Transverse colon (tissue), 4 donors: ENCODE data around the gene GPBP1. TPM values are rescaled to one million over a fixed set of nuclear protein-coding genes. Genes with fewer than 3 reads are reported as not detected.

Source experiments
- DNase-seq: peaks from one replicate; pipeline ENCODE4 v3.0.0-alpha.2; 2019
- H3K27ac ChIP-seq, 4 donors: fragments of 200-600 bp; sonication (generic); 2 replicates each; pipeline ENCODE4 v1.5.1; 2016 to 2018; ENCODE audit warnings: inconsistent platforms in 4 of 4
- H3K27me3 ChIP-seq: fragments of 200-600 bp; sonication (generic); 2 replicates; pipeline ENCODE4 v1.5.1; 2017; ENCODE audit warnings: inconsistent platforms
- H3K36me3 ChIP-seq, 4 donors: fragments of 200-600 bp; sonication (generic); 2 replicates each; pipeline ENCODE4 v1.5.1; 2017 to 2019; ENCODE audit warnings: inconsistent platforms in 4 of 4
- H3K4me1 ChIP-seq, 4 donors: fragments of 200-600 bp; sonication (generic); 2 replicates each; pipeline ENCODE4 v1.5.1; 2017 to 2020; ENCODE audit warnings: inconsistent platforms in 4 of 4
- H3K4me3 ChIP-seq, 4 donors: fragments of 200-600 bp; sonication (generic); 1 replicate in 1 of 4; 2 replicates in 3 of 4; pipeline versions ENCODE4 v1.5.1 to v1.6.1; 2017 to 2019; ENCODE audit warnings: inconsistent platforms in 4 of 4
- H3K9me3 ChIP-seq, 2 donors: fragments of 200-600 bp; sonication (generic); 2 replicates each; pipeline ENCODE4 v1.5.1; 2017 to 2019; ENCODE audit warnings: inconsistent platforms in 2 of 2
- EP300 ChIP-seq: sonication (generic); formaldehyde crosslinking; IDR thresholded peaks from one replicate; pipeline ENCODE4 v1.6.1; 2017; ENCODE audit warnings: antibody characterized with exemption, low read depth
- POLR2A ChIP-seq: fragments of 450-650 bp; IDR thresholded peaks from one replicate; pipeline ENCODE4 v1.6.1; 2016; ENCODE audit warnings: antibody characterized with exemption, mild to moderate bottlenecking, moderate library complexity
- POLR2AphosphoS5 ChIP-seq, 3 donors: sonication (generic); formaldehyde crosslinking; IDR thresholded peaks; one replicate each; pipeline ENCODE4 v1.6.1; 2016; ENCODE audit warnings: antibody characterized with exemption in 3 of 3
- WGBS, 2 donors: methylation state at CpG; one replicate each; pipeline ENCODE4 v1.1.5; 2018; ENCODE audit warnings: low coverage in 1 of 2; 5-methylcytosine and 5-hydroxymethylcytosine counted together
- in situ Hi-C, 4 donors: fragments of 200-750 bp; cut with MboI; loops; one replicate each; pipeline versions ENCODE4 v1.15.0 to v1.15.1; 2017; ENCODE audit warnings: low sequenced_read_pairs in 3 of 4, low pct_ligation_motif_present in 1 of 4, low pct_unique_long_range_greater_than_20kb in 1 of 4
- intact Hi-C: fragments of 100-400 bp; cut with DNase I; formaldehyde crosslinking; loops from one replicate; pipeline ENCODE4 v1.15.1; 2023; ENCODE audit warnings: low total_unique reads
- total RNA-seq, 4 donors: library from RNA; depleted of rRNA; stranded (reverse); fragments of >200 nt; gene quantifications; one replicate each; pipeline ENCODE4 v1.1.0, GENCODE V29; 2016
- TF ChIP-seq, protein P1 (sequence below), 5 experiments: fragments of 200-600 bp in 3 of 5; fragments of 450-650 bp in 2 of 5; sonication (generic) in 3 of 5; IDR thresholded peaks; 1 replicate in 2 of 5; 2 replicates in 3 of 5; pipeline ENCODE4 v1.5.1; 2016 to 2017; ENCODE audit warnings: antibody characterized with exemption in 5 of 5, inconsistent platforms in 3 of 5, mild to moderate bottlenecking in 2 of 5, moderate library complexity in 1 of 5

GPBP1 gene, protein sequence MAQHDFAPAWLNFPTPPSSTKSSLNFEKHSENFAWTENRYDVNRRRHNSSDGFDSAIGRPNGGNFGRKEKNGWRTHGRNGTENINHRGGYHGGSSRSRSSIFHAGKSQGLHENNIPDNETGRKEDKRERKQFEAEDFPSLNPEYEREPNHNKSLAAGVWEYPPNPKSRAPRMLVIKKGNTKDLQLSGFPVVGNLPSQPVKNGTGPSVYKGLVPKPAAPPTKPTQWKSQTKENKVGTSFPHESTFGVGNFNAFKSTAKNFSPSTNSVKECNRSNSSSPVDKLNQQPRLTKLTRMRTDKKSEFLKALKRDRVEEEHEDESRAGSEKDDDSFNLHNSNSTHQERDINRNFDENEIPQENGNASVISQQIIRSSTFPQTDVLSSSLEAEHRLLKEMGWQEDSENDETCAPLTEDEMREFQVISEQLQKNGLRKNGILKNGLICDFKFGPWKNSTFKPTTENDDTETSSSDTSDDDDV
- total RNA-seq = 10 to 100 TPM; 36.7 to 95.1 (median 75.6) TPM

DNA sequence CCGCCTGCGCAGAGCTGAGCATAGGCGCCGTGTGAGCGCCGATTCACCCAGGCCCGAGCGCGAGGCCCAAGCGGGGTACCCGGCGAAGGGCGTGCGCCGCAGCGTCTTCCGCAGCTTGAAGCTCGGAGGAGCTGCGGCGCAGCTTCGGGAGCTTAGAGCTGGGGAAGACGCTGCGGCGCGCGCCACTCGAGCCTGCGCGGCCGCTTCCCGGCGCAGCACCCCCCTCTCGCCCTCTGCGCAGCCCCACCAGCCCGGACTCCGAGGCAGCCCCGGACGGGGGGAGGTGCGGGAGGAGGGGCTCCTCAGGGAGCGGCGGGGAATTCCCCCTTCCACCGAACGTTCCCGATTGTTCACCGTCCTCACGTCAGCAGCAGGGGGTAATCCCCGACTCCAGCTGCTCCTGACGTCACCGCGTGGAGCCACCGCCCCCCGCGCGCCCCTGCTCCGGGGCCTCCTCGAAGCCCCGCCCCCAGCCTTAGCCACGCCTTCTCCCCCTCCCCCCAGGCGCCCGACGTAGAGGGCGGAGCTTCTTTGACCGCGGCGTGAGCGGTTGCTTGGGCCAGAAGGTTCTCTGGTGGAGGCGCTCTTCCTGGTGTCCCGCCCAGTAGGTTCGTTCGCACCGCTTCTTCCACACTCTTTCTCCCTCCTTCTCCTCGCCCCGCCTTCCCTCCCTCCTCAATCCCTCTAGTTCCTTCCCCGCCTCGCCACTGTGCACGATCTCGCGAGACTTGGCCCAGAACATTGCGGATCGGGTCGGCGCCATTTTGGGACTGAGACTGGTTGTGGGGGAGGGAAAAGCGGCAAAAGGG is at the start of gene GPBP1:
TSS of gene GPBP1 (plus strand) at position 741 of the 809 bp plus-strand sequence. CDS start 40,072 bp downstream, outside the sequence.
- peak; percentile 83 for TF ChIP-seq POLR2A
- TF ChIP-seq POLR2AphosphoS5 (IDR thresholded peaks at IDR 0.05) = peak; percentile 81 to 92 (median 85)
- TF ChIP-seq, protein P1, sequence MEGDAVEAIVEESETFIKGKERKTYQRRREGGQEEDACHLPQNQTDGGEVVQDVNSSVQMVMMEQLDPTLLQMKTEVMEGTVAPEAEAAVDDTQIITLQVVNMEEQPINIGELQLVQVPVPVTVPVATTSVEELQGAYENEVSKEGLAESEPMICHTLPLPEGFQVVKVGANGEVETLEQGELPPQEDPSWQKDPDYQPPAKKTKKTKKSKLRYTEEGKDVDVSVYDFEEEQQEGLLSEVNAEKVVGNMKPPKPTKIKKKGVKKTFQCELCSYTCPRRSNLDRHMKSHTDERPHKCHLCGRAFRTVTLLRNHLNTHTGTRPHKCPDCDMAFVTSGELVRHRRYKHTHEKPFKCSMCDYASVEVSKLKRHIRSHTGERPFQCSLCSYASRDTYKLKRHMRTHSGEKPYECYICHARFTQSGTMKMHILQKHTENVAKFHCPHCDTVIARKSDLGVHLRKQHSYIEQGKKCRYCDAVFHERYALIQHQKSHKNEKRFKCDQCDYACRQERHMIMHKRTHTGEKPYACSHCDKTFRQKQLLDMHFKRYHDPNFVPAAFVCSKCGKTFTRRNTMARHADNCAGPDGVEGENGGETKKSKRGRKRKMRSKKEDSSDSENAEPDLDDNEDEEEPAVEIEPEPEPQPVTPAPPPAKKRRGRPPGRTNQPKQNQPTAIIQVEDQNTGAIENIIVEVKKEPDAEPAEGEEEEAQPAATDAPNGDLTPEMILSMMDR (IDR thresholded peaks at IDR 0.05) = peak in 1 of 5 experiments; percentile 12
- TF ChIP-seq EP300 = peak; percentile 86
- Histone ChIP-seq H3K27ac (peak within 1 kb of the TSS; percentile 95 to 100 (median 99)), H3K4me3 (peak within 1 kb of the TSS; percentile 55 to 95 (median 84)), H3K27me3 (no peaks in the 10 kb centered on the region), H3K4me1 (peaks cover 0 to 33% (median 23%) of the 10 kb centered on the region in 4 donors), H3K36me3 (no peaks in the 10 kb centered on the region), H3K9me3 (no peaks in the 10 kb centered on the region)
- WGBS, 2 donors = 1% methylated on average over 58 of the region's 83 CpGs; no CpG with 5 or more reads in 1 of the 2 donors
- in situ Hi-C loops (no loop called here), intact Hi-C loops (loop anchor here (1.0 kb wide), 1 partner anchor 263 kb away; no protein-coding TSS in a partner anchor)
- peak; percentile 99 for DNase-seq

DNA sequence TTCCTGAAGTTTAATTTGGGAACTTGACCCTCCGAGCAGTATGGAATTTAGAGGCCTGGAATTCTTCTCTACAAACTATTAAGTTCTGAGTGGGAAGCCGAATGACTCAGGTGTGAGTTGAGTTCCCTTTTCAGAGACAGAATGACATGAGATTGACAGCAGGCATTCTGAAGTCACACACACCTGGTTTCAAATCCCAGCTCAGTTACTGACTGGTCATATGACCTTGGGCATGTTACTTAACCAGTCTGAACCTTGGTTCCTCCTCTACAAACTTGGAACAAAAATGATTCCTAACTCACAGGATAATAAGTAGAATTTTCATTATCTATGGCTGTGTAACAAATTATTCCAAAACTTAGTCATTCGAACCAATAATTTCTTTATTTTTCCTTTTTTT is 45.5 kb upstream of the GPBP1 start:
- intact Hi-C loops (no loop called here), in situ Hi-C loops (loop anchor here in 3 of 4 donors (25.0 kb wide), 1 partner anchor 866 kb away; no protein-coding TSS in a partner anchor)
- 86 to 94% methylated on average over 3 of the region's 3 CpGs for WGBS, 2 donors
- no peak for DNase-seq
- Histone ChIP-seq H3K4me3 (no peak overlapping the region), H3K9me3 (no peaks in the 10 kb centered on the region), H3K36me3 (no peaks in the 10 kb centered on the region), H3K27ac (no peak overlapping the region), H3K27me3 (no peaks in the 10 kb centered on the region), H3K4me1 (no peaks in the 10 kb centered on the region)
- TF ChIP-seq, protein P1 (IDR thresholded peaks at IDR 0.05) = no peak
- TF ChIP-seq POLR2A (no peak), POLR2AphosphoS5 (IDR thresholded peaks at IDR 0.05) (no peak), EP300 (no peak)

DNA sequence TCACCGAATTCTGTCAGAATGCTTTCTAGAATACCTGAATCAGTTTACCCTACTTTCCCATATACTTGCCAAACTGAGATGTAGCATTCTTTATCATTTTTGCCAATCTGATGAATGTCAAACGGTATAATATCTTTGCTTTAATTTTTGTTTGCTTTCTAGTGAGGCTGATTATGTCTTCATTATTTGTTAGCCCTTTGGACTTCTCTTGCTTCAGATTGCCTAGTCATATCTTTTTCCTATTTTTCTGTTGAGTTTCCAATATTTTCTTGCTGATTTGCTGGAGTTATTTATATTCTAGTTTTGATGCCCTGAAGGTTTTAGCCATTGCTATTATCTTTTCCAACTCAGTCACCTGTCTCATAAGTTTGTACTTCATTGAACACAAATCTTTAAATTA is 40.3 kb upstream of the GPBP1 start:
- Histone ChIP-seq H3K36me3 (no peaks in the 10 kb centered on the region), H3K4me3 (no peak overlapping the region), H3K27me3 (no peaks in the 10 kb centered on the region), H3K4me1 (no peaks in the 10 kb centered on the region), H3K27ac (no peak overlapping the region), H3K9me3 (no peaks in the 10 kb centered on the region)
- intact Hi-C loops = no loop called here
- no peak for DNase-seq
- 67 to 69% methylated on average over 2 of the region's 2 CpGs for WGBS, 2 donors
- in situ Hi-C loops = loop anchor here in 3 of 4 donors (10.0 to 25.0 kb wide), 2 partner anchors 239 to 871 kb away; no protein-coding TSS in a partner anchor
- TF ChIP-seq POLR2AphosphoS5 (IDR thresholded peaks at IDR 0.05) (no peak), EP300 (no peak), POLR2A (no peak)
- TF ChIP-seq, protein P1 (IDR thresholded peaks at IDR 0.05) = no peak

DNA sequence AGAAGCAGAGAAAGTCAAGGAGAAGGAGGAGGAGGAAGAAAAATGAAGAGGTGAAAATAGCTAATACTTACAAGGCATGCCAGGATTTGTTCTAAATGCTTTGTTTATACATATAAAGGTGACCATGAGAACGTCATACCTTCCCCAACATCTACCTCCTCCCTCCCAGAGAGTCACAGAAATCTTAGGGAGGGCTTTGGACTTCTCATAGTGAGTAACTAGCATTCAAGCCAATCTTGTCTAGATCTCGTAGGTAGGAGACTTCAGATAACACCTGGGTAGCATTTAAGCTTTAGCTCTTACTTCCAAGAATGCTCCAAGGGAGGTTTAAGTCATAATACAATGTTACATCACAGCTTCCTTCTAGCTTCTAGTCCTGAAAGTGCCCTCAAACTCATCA is 36.5 kb upstream of the GPBP1 start:
- 52 to 66% methylated on average over 2 of the region's 2 CpGs for WGBS, 2 donors
- H3K27ac ChIP-seq = no peak overlapping the region
- in situ Hi-C loops (loop anchor here in 3 of 4 donors (5.0 to 25.0 kb wide), 3 partner anchors 85 to 875 kb away; no protein-coding TSS in a partner anchor), intact Hi-C loops (no loop called here)
- H3K4me1 ChIP-seq = no peaks in the 10 kb centered on the region
- DNase-seq = no peak
- no peaks in the 10 kb centered on the region for H3K9me3 ChIP-seq
- no peak for TF ChIP-seq EP300
- no peak for TF ChIP-seq POLR2AphosphoS5 (IDR thresholded peaks at IDR 0.05)
- TF ChIP-seq, protein P1 (IDR thresholded peaks at IDR 0.05) = no peak
- no peak for TF ChIP-seq POLR2A
- H3K4me3 ChIP-seq = no peak overlapping the region
- H3K36me3 ChIP-seq = no peaks in the 10 kb centered on the region
- H3K27me3 ChIP-seq = no peaks in the 10 kb centered on the region
